ENCODE data around the gene TBC1D1.
A peak's percentile ranks its signal among the peaks of the same experiment; 100 is the strongest.

TBC1D1 gene

GRCh38 chr4:38046727-38047489, 156.0 kb downstream of the TBC1D1 start:
- Histone ChIP-seq H3K4me3 (ENCODE audit: low read length) (no peak overlapping the region), H3K27me3 (replicated peaks; ENCODE audit: control insufficient read depth, insufficient read depth, low read length) (no peaks in the 10 kb centered on the region), H3K9me3 (ENCODE audit: control insufficient read depth, low read length) (no peaks in the 10 kb centered on the region), H3K9ac (ENCODE audit: low read length) (no peak overlapping the region), H3K36me3 (ENCODE audit: control insufficient read depth, insufficient read depth, low read length, severe bottlenecking) (no peaks in the 10 kb centered on the region), H3K4me1 (ENCODE audit: control insufficient read depth, insufficient read depth, low read length) (no peaks in the 10 kb centered on the region)
- peak; percentile 58 for DNase-seq (ENCODE audit: low read depth)

- DNase-seq (ENCODE audit: low read depth) = no peak
- no peaks in the 10 kb centered on the region for H3K9me3 ChIP-seq (ENCODE audit: control insufficient read depth, low read length)
- H3K9ac ChIP-seq (ENCODE audit: low read length) = no peak overlapping the region
- H3K36me3 ChIP-seq (ENCODE audit: control insufficient read depth, insufficient read depth, low read length, severe bottlenecking) = no peaks in the 10 kb centered on the region
- no peaks in the 10 kb centered on the region for H3K27me3 ChIP-seq (replicated peaks; ENCODE audit: control insufficient read depth, insufficient read depth, low read length)
- no peak overlapping the region for H3K4me3 ChIP-seq (ENCODE audit: low read length)
- H3K4me1 ChIP-seq (ENCODE audit: control insufficient read depth, insufficient read depth, low read length) = no peaks in the 10 kb centered on the region
These were observed 158.8 kb downstream of the TBC1D1 start for GRCh38 chr4:38049545-38050170.

- Histone ChIP-seq H3K9me3 (ENCODE audit: control insufficient read depth, low read length) (no peaks in the 10 kb centered on the region), H3K9ac (ENCODE audit: low read length) (no peak overlapping the region), H3K4me3 (ENCODE audit: low read length) (no peak overlapping the region), H3K27me3 (replicated peaks; ENCODE audit: control insufficient read depth, insufficient read depth, low read length) (no peaks in the 10 kb centered on the region), H3K36me3 (ENCODE audit: control insufficient read depth, insufficient read depth, low read length, severe bottlenecking) (no peaks in the 10 kb centered on the region), H3K4me1 (ENCODE audit: control insufficient read depth, insufficient read depth, low read length) (peaks cover 3% of the 10 kb centered on the region)
- peak; percentile 15 for DNase-seq (ENCODE audit: low read depth)
These were observed 159.9 kb downstream of the TBC1D1 start for GRCh38 chr4:38050560-38051350.

- Histone ChIP-seq H3K4me1 (ENCODE audit: control insufficient read depth, insufficient read depth, low read length) (peaks cover 10% of the 10 kb centered on the region), H3K36me3 (ENCODE audit: control insufficient read depth, insufficient read depth, low read length, severe bottlenecking) (no peaks in the 10 kb centered on the region), H3K9ac (ENCODE audit: low read length) (no peak overlapping the region), H3K4me3 (ENCODE audit: low read length) (peak overlapping the region; percentile 1), H3K9me3 (ENCODE audit: control insufficient read depth, low read length) (no peaks in the 10 kb centered on the region), H3K27me3 (replicated peaks; ENCODE audit: control insufficient read depth, insufficient read depth, low read length) (no peaks in the 10 kb centered on the region)
- DNase-seq (ENCODE audit: low read depth) = no peak
These were observed 164.7 kb downstream of the TBC1D1 start for GRCh38 chr4:38055566-38055965.

- no peak overlapping the region for H3K9ac ChIP-seq (ENCODE audit: low read length)
- no peaks in the 10 kb centered on the region for H3K27me3 ChIP-seq (replicated peaks; ENCODE audit: control insufficient read depth, insufficient read depth, low read length)
- no peak for DNase-seq (ENCODE audit: low read depth)
- H3K9me3 ChIP-seq (ENCODE audit: control insufficient read depth, low read length) = no peaks in the 10 kb centered on the region
- H3K4me3 ChIP-seq (ENCODE audit: low read length) = peak overlapping the region; percentile 1
- H3K4me1 ChIP-seq (ENCODE audit: control insufficient read depth, insufficient read depth, low read length) = peaks cover 10% of the 10 kb centered on the region
- H3K36me3 ChIP-seq (ENCODE audit: control insufficient read depth, insufficient read depth, low read length, severe bottlenecking) = no peaks in the 10 kb centered on the region
These were observed 165.3 kb downstream of the TBC1D1 start for GRCh38 chr4:38056011-38056685.

- no peak for DNase-seq (ENCODE audit: low read depth)
- Histone ChIP-seq H3K9me3 (ENCODE audit: control insufficient read depth, low read length) (no peaks in the 10 kb centered on the region), H3K9ac (ENCODE audit: low read length) (no peak overlapping the region), H3K4me3 (ENCODE audit: low read length) (no peak overlapping the region), H3K36me3 (ENCODE audit: control insufficient read depth, insufficient read depth, low read length, severe bottlenecking) (no peaks in the 10 kb centered on the region), H3K4me1 (ENCODE audit: control insufficient read depth, insufficient read depth, low read length) (peaks cover 10% of the 10 kb centered on the region), H3K27me3 (replicated peaks; ENCODE audit: control insufficient read depth, insufficient read depth, low read length) (no peaks in the 10 kb centered on the region)
These were observed 167.3 kb downstream of the TBC1D1 start for GRCh38 chr4:38058151-38058550.

GRCh38 chr4:38060829-38061431, 170.0 kb downstream of the TBC1D1 start:
- no peaks in the 10 kb centered on the region for H3K9me3 ChIP-seq (ENCODE audit: control insufficient read depth, low read length)
- no peak overlapping the region for H3K9ac ChIP-seq (ENCODE audit: low read length)
- H3K4me3 ChIP-seq (ENCODE audit: low read length) = no peak overlapping the region
- H3K4me1 ChIP-seq (ENCODE audit: control insufficient read depth, insufficient read depth, low read length) = peaks cover 6% of the 10 kb centered on the region
- no peaks in the 10 kb centered on the region for H3K27me3 ChIP-seq (replicated peaks; ENCODE audit: control insufficient read depth, insufficient read depth, low read length)
- no peaks in the 10 kb centered on the region for H3K36me3 ChIP-seq (ENCODE audit: control insufficient read depth, insufficient read depth, low read length, severe bottlenecking)
- peak; percentile 31 for DNase-seq (ENCODE audit: low read depth)

- Histone ChIP-seq H3K9me3 (ENCODE audit: control insufficient read depth, low read length) (no peaks in the 10 kb centered on the region), H3K36me3 (ENCODE audit: control insufficient read depth, insufficient read depth, low read length, severe bottlenecking) (no peaks in the 10 kb centered on the region), H3K9ac (ENCODE audit: low read length) (peak overlapping the region; percentile 80), H3K27me3 (replicated peaks; ENCODE audit: control insufficient read depth, insufficient read depth, low read length) (no peaks in the 10 kb centered on the region), H3K4me1 (ENCODE audit: control insufficient read depth, insufficient read depth, low read length) (no peaks in the 10 kb centered on the region), H3K4me3 (ENCODE audit: low read length) (peak overlapping the region; percentile 79)
- peak; percentile 93 for DNase-seq (ENCODE audit: low read depth)
These were observed 171.3 kb downstream of the TBC1D1 start for GRCh38 chr4:38062088-38062775.

- DNase-seq (ENCODE audit: low read depth) = no peak
- peak overlapping the region; percentile 43 for H3K9ac ChIP-seq (ENCODE audit: low read length)
- H3K4me3 ChIP-seq (ENCODE audit: low read length) = no peak overlapping the region
- no peaks in the 10 kb centered on the region for H3K27me3 ChIP-seq (replicated peaks; ENCODE audit: control insufficient read depth, insufficient read depth, low read length)
- no peaks in the 10 kb centered on the region for H3K4me1 ChIP-seq (ENCODE audit: control insufficient read depth, insufficient read depth, low read length)
- no peaks in the 10 kb centered on the region for H3K9me3 ChIP-seq (ENCODE audit: control insufficient read depth, low read length)
- H3K36me3 ChIP-seq (ENCODE audit: control insufficient read depth, insufficient read depth, low read length, severe bottlenecking) = no peaks in the 10 kb centered on the region
These were observed 171.9 kb downstream of the TBC1D1 start for GRCh38 chr4:38062776-38063097.

- Histone ChIP-seq H3K4me1 (ENCODE audit: control insufficient read depth, insufficient read depth, low read length) (no peaks in the 10 kb centered on the region), H3K9ac (ENCODE audit: low read length) (no peak overlapping the region), H3K36me3 (ENCODE audit: control insufficient read depth, insufficient read depth, low read length, severe bottlenecking) (no peaks in the 10 kb centered on the region), H3K27me3 (replicated peaks; ENCODE audit: control insufficient read depth, insufficient read depth, low read length) (no peaks in the 10 kb centered on the region), H3K4me3 (ENCODE audit: low read length) (no peak overlapping the region), H3K9me3 (ENCODE audit: control insufficient read depth, low read length) (no peaks in the 10 kb centered on the region)
- no peak for DNase-seq (ENCODE audit: low read depth)
These were observed 174.3 kb downstream of the TBC1D1 start for GRCh38 chr4:38065176-38065575.
